Right hindlimb (tissue), 1 donor: Measurements from ENCODE around the gene ZNF804A.

ENCODE experiments used
- DNase-seq: peaks from one replicate; pipeline ENCODE4 v3.0.0-alpha.2; 2018

Gene ZNF804A

DNA sequence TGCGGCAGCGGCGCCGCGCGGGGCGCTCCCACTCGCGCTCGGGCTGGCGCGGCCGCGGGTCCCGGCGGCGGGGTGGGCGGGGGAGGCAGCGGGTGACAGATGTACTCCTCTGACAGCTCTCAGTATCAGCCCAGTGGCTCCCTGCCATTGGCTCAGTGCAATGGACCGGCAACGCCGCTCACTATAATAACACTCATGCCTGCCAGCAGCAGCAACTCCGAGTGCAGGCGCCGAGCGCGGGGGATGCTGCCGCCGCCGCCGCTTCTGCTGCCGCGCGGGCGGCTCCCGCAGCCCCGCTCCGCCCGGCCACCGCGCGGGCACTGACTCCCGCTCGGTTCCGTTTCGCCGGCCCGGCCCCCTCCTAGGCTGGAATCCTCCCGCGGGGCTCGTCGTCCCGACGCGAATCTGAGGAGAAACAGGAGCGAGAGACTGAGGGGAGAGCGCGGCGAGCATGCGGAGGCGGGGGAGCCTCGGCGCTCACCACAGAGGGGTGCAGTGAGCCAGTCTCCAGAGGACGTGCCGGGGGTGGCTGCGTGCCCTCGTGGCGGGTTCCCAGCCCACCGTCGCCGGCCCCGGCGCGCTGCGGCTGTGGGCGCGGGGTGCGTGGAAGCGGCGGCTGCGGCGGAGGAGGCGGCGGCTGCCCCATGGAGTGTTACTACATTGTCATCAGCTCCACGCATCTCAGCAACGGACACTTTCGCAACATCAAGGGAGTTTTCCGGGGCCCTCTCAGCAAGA lies at the start of gene ZNF804A:
Gene ZNF804A, plus strand, starts transcription at position 214 of the 738 bp plus-strand sequence. Its CDS starts 431 bp downstream, at position 645.
- peak; percentile 73 for DNase-seq

- DNase-seq, result no peak
Observed at GRCh38 chr2:184549153-184549552, 49.2 kb upstream of the ZNF804A start.

DNA sequence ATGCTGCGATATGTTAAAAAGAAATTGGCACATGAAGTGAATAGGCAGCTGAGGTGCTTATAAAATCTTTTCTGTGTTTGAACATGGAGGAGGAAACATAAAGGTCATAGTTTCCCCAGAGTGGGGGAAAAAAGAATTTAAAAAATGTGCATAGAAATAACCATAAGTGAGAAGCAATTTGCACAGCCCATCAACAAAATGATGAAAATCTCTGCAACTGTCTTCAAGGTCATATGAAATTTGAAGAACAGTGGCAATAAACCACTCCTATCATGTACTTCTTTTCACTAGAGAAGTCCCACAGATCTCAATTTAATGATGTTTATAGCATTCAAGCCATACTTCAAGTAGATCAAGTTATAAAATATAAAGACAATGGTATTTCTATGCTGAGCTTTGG lies 46.7 kb upstream of the ZNF804A start:
- DNase-seq, result no peak

- DNase-seq, result no peak
Observed at GRCh38 chr2:184554736-184555135, 43.6 kb upstream of the ZNF804A start.

- DNase-seq, result no peak
Observed at GRCh38 chr2:184555352-184555751, 43.0 kb upstream of the ZNF804A start.

DNA sequence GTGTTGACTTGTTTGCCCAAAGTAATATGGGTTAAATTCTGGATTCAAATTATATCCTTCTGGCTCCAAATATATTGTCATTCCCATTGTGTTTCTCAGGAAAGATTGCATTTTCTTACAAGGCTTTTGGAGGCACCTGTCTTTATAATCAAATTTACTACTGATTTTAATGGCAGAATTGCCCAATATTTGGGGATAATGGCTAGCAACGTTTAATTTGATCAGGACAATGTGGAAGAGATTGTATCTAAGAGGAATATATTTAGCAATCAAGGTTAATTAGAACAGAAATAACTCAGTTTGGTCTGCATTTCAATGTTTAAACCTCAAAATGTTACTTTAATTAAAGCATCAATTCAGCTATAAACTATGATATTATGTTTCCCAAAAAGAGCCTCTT lies 41.7 kb upstream of the ZNF804A start:
- no peak for DNase-seq

DNA sequence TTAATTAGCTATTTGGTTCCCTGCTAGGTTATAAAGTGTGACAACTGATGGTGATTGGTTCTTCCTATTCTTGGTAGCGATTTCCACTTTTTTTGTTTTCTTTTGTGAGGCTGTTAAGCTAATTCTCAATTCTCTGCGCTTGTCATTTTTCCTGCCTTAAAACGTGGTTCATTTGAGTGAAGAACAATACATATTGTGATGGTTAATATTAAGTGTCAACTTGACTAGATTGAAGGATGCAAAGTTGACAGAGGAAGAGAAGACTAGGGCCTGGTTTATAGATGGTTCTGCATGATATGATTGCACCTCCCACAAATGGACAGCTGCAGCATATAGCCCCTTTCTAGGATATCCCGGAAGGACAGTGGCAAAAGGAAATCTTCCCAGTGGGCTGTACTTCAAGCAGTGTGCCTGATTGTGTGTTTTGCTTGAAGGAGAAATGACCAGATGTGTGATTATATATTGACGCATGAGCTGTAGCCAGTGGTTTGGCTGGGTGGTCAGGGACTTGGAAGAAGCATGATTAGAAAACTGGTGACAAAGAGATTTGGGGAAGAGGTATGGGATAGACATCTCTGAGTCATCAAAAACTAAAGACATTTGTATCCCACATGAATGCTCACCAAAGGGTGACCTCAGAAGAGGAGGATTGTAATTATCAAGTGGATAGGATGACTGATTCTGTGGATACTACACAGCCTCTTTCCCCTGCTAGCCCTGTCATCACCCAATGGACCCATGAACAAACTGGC lies 39.4 kb upstream of the ZNF804A start:
- no peak for DNase-seq

GRCh38 chr2:184560603-184561002 lies 37.7 kb upstream of the ZNF804A start:
- DNase-seq, result no peak

GRCh38 chr2:184562532-184562931 lies 35.8 kb upstream of the ZNF804A start:
- no peak for DNase-seq

DNA sequence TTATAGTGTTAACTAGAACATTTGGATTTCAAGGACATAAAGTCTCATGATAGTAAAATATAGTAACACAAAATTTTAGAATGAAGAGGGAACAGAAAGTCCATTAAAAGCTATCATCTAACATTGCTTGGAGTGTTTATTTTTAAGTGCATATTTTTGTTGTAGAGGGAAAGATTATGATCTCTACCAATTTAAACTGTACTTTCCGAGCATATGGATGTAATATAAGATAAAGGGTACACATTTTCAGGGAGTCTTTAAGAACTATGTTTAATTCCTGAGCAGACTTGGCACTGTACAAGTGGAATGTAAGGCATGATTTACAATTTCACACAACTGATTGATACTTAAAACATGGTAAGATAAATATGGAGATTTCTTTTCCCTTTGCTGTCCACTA lies 34.2 kb upstream of the ZNF804A start:
- DNase-seq, result no peak

DNA sequence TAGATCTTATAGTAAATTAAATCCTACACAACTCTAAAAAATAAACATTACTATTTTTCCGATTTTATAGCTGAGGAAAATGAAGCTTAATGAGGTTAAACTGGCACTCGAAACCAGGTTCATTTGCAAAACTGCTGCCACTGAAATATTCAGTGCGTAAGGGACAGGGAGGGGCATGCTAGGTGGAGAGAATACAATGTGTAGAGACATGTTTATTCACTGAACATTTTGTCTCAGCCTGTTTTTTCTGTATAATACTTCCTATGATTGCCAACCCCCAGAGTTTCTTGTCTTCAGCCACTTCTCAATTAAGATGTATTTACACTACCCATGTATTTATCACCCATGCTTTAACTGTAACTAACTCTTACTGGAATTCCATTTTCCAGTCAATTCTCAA lies 31.6 kb upstream of the ZNF804A start:
- DNase-seq, result no peak

GRCh38 chr2:184577056-184577455 lies 21.3 kb upstream of the ZNF804A start:
- DNase-seq, result no peak

- no peak for DNase-seq
Observed at GRCh38 chr2:184577743-184578142, 20.6 kb upstream of the ZNF804A start.

DNA sequence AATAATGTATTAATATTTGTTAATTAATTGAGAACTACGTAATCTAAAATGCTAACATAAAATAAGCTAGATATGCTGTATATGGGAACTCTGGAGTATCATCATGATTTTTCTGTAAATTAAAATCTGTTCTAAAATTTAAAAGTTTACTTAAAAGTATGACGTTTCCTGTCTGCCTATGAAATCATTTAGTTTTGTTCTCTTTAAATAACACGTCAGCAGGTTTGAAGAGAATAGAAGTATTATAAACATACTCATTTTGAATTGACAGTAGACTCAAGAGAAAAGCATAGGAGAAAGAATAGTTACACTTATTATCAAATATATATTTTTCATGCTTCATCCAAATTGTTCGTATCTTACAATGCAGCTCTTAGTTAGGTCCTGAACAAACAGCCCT lies 19.1 kb upstream of the ZNF804A start:
- no peak for DNase-seq

DNA sequence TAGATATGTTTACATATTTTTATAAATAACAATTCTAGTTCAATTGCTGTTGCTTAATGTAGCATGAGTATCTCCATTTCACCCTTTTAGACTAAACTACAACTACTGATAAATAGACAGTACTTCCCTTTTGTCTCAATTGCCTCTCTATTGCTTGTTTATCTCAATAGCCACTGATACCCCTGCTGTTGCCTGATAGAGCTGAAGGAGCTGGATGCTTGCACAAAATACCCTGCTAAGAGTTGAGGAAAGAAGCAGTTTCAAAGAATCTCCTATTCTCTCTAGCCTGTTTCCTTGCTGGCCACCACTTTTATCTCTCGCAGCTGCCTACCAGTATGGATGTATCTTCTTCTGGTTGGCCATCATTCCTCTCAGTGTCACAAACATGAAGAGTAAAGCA lies 16.9 kb upstream of the ZNF804A start:
- no peak for DNase-seq

DNA sequence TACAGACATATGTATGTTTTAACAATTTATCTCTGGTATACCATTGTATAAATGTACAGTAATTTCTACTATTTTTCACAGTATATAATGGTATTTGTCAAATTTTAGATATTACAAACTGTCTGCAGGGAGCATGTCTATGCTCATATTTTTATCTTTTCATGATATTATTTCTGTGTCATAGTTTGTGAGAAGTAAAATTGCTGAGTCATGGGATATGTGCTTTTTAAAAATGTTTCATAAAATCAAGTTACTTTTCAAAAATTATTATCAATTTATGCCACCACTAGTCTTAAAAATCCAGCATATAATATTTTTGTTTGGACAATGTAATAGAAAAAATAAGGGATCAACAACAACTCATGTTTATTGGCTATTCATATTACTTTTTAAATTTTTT lies 9.1 kb upstream of the ZNF804A start:
- DNase-seq, result no peak

GRCh38 chr2:184596819-184597411 lies 1.4 kb upstream of the ZNF804A start:
- no peak for DNase-seq

DNA sequence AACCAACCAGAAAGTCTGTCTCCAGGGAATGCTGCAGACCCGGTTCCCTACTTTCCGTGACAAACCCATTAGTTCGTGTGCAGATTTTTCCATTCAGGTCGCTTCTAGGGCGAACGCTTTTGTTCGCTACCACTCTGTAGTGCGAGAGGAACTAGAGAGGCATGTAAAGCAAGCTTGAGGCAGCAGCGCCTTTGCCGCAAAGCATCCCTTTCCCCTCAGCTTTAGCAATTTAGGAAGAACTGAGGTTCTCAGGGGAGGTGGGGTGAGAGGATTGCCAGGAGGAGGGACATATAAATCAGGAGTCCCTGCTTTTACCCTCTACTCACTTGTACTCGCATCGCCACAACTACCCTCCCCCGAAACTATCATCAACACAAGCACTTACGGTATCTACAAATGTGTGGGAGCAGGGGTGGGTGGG lies 748 bp upstream of the ZNF804A start:
- peak; percentile 43 for DNase-seq

DNA sequence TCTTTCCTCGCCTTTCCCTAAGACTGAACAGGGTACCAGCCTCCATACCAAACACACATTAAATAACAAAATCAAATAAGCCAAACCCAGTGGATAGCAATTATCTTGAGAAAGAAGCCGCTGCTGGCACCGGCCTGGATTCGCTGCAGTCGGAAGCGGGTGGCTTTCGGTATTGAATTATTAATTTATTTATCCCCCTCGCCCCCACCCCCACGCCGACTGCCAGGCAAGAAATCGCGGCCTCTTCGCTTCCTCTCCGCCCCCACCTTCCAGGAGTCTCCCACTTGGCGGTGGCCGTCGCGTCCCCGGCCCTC lies 370 bp upstream of the ZNF804A start:
- no peak for DNase-seq

DNA sequence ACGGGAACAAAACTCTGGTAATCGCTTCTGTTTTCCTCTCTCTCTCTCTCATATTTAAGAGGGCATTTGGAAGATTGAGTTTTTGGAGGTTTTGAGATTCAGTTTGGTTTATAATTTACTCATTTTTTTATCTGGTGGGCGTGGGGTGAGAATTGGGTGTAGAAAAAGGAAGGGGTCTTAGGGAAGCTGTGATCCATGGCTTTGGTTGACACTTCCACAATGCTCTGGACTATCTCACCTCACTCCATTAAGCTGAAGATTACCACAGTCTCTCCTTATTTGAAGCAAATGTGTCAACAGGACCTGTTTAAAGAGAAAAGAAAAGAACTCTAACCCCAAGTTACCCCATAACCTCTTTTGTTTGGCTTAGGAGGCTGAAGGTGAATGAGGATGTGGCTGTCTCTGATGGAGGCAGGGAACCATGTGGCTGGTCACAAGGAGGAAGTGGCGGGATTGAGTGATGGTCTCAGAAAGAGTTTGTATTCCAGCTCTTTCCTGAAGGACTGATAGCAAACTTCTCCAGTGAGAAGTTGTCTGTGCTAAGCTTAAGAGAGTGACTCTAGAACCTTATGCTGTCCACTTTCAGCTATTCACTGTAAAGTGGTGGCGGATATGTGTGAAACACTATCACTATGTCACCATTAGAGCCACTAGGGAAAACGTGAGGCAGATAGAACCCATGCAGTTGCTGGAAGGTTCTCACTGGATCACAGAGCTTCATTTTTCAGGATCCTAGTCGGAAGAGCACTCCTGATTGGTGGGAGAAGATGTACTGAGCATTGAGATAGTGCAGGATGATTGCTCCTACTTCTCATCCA lies 934 bp downstream of the ZNF804A start:
- DNase-seq, result no peak

- DNase-seq, result no peak
Observed at GRCh38 chr2:184599872-184600222, 1.5 kb downstream of the ZNF804A start.

- no peak for DNase-seq
Observed at GRCh38 chr2:184602734-184603133, 4.4 kb downstream of the ZNF804A start.

DNA sequence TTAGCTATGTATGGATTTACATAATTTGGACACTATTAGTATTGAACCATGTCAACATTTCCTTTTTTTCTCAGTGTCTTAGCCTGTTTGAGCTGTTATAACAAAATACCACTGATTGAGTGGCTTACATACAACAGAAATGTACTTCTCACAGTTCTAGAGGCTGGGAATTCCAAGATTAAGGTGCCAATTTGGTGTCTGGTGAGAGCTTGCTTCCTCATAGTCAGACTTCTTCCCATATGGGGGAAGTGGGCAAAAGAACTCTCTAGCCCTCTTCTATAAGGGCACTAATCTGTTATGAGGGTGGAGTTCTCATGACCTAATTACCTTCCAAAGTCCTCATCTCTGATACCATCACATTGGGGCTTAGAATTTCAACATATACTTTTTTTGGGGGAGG lies 12.6 kb downstream of the ZNF804A start:
- DNase-seq, result no peak
